ENCODE measurements around the gene SAP30BP.

Gene SAP30BP
- total RNA-seq = 37.0 to 82.2 (median 55.7) reads per million in 17 experiments

DNA sequence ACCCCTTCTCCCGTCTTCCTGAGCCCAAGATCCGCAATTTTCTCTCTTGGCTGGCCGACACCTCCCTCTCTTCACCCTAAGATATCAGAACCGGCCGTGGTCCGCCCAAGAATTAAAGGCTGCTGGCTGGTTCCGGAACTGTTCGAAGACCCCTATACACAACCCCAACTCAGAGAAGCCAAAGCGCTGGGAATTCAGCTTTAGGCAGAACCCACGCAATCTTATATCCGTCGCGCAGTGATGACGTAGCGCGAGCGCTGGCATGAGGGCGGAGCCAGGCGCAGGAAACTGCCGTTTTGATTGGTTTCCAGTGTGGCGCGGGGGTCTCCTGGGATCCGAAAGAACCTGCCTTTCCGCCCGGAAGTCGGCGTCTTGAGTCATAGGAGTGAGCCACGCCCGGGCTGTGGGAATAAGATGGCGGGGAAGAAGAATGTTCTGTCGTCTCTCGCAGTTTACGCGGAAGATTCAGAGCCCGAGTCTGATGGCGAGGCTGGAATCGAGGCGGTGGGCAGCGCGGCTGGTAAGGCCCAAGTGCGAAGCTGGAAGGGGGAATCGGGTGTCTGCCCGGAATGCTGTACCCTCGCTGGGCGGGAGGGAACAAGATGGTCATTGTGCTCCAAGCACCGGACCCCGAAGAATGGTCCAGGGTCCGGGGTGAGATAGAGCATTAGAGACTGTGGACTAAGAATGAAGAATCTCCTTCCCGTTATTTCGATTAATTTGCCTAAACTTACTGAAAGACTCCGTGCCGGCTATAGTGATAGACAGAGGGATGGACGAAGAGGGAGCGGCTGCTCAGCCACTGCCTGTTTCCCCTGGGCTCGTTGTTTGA is at the start of gene SAP30BP, which contains the start of gene RECQL5:
Gene SAP30BP (plus strand): TSS at position 380 of the 832 bp plus-strand sequence. CDS start 35 bp downstream, at position 415.
Gene RECQL5 (minus strand): TSS at position 196 of the 832 bp plus-strand sequence. CDS start 597 bp downstream, outside the sequence.
- DNase-seq = peak; percentile 98 to 99 (median 99)

DNA sequence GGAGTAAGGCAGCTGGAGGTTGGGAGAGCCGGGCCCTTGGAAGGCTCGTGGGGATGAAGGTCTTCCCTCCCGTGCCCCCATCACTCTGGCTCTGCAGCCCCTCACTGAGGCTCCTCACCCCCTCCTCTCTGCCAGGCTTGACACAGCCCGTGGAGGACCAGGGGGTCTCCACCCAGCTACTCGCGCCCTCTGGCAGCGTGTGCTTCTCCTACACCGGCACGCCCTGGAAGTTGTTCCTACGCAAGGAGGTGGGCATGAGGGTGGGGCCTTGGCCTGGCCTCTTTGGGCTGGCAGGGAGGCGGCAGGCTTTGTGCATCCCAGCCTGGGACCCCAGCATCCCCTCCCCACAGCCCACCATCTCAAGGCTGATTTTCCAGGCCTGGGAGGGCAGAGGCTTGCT is 49.5 kb upstream of the SAP30BP start:
- no peak for DNase-seq

DNA sequence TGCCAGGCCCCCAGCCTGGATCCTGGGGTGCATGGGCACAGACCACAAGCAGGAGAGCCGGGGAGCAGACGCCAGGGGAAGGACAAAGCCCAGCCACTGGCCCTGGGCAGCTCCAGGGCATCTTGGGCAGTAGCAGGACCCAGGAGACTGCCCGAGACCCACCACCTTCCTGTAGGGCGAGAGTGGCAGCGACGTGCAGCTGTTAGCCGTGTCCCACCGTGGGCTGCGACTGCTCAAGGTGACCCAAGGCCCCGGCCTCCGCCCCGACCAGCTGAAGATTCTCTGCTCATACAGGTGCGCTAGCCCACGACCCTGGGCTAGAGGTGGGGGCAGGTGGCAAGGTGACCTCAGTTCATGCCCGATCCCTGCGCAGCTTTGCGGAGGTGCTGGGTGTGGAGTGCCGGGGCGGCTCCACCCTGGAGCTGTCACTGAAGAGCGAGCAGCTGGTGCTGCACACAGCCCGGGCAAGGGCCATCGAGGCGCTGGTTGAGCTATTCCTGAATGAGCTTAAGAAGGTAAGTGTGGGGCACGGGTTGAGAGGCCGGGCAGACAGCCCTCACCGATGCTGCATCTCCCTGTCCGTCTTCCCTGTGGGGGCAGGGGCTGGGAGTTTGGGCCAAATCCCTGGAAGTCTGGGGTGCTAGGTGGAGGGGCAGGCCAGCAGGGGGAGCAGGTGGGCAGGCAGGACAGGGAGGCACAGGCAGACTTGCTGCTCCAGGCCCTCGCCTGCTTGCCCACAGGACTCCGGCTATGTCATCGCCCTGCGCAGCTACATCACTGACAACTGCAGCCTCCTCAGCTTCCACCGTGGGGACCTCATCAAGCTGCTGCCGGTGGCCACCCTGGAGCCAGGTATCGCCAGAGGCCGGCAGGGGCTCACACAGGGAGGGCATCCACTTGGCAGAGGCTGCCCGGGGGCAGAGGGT is 47.4 kb upstream of the SAP30BP start:
- peak in 3 of 4 experiments; percentile 24 to 44 (median 33) for DNase-seq

DNA sequence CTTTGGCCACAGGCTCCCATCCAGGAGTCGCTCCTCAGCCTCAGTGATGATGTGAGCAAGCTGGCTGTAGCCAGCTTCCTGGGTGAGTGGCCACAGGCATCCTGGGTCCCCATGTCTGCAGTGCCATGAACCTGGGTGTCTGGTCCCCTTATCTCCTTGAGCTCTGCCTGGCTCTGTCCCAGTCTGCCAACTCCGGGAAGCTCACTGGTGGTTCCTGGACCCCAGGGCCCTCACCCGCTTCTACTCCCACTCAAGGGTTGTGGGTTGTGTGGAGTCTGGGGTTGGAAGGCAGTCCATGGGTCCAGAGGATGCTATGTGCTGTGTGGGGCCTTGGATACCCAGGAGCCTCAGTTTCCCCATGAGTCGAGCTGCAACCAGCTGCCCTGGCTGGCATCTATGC is 45.6 kb upstream of the SAP30BP start:
- no peak for DNase-seq

DNA sequence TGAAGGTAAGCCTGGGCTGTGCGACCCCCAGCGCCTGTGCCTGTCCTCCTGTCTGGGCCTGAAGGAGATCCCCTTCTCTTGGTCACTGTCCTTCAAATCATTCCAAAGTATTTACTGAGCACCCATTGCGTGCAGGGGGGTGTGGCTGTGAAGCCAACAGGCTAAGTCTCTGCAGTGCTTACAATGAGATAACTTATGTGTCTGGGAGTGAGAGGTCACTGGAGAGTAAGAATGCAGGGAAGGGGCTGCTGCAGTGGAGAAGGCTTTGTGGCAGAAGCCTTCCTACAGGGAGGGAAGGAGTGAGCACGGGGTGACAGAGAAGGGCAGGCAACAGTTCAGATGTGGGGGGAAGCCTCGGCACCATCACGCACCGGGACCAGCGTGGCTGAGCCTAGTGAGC is 45.1 kb upstream of the SAP30BP start:
- DNase-seq = no peak

DNA sequence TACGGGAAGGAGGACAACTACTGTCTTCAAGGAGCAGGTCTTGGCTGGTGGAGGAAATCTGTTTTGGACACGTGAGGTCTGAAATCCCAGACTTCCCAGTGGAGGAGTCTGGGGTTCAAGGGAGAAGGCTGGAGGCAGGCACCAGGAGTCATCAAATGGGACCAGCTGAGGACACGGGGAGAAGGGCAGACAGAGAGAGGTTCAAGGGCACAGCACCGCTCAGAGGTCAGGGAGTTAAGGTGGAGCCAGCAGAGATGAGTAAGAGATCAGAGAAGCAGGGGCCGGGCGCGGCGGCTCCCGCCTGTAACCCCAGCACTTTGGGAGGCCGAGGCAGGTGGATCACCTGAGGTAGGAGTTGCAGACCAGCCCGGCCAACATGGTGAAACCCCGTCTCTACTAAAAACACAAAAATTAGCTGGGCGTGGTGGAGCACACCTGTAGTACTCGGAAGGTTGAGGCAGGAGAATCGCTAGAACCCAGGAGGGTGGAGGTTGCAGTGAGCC is 44.3 kb upstream of the SAP30BP start:
- DNase-seq = no peak

DNA sequence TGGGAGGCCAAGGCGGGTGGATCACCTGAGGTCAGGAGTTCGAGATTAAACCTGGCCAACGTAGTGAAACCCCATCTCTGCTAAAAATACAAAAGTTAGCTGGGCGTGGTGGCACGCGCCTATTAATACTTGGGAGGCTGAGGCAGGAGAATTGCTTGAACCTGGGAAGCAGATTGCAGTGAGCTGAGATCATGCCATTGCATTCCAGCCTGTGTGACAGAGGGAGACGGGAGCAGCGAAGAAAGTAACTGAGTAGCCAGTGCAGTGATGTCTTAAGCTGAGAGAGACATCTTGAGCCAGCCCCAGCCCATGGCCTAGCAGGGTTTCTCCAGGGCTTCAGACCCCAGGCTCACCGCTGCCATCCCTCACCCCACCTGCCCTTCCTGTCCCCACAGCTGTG is 43.8 kb upstream of the SAP30BP start:
- no peak for DNase-seq

DNA sequence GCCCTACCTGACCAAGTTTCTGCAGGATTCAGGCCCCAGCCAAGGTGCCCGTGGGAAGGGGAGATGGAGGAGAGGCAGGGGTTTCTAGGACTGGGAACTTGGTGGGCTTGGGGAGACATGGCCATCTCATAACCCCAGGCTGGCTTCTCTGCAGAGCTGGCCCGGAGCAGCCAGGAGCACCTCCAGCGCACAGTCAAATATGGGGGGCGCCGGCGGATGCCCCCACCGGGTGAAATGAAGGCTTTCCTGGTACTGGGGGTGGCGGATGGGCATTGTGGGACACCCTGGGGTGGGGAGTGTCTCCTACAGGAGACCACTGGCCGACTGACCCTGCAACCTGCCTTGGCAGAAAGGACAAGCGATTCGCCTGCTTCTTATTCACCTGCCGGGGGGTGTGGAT is 43.1 kb upstream of the SAP30BP start:
- DNase-seq = no peak

DNA sequence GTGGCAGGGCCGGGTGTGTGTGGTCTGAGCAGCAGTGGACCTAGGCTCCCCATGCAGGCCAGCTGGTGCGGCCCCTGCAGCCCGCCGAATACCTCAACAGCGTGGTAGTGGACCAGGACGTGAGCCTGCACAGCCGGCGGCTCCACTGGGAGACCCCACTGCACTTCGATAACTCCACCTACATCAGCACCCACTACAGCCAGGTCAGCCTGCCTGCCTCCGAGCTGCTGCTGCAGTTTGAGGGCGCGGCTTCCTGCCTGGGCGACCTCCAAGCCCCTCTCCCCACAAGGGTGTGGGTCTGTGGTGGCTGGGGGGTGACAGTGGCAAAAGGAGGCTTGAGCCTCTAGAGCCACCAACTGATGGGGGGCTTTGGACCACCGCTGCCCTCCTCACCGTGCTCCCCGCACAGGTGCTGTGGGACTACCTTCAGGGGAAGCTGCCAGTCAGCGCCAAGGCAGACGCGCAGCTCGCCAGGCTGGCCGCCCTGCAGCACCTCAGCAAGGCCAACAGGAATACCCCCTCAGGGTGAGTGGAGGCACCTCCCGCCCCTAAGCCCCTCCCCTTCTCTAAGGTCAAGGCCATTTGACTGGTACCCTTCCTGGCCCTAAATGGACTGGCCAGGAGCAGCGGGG is 42.3 kb upstream of the SAP30BP start:
- DNase-seq = no peak

DNA sequence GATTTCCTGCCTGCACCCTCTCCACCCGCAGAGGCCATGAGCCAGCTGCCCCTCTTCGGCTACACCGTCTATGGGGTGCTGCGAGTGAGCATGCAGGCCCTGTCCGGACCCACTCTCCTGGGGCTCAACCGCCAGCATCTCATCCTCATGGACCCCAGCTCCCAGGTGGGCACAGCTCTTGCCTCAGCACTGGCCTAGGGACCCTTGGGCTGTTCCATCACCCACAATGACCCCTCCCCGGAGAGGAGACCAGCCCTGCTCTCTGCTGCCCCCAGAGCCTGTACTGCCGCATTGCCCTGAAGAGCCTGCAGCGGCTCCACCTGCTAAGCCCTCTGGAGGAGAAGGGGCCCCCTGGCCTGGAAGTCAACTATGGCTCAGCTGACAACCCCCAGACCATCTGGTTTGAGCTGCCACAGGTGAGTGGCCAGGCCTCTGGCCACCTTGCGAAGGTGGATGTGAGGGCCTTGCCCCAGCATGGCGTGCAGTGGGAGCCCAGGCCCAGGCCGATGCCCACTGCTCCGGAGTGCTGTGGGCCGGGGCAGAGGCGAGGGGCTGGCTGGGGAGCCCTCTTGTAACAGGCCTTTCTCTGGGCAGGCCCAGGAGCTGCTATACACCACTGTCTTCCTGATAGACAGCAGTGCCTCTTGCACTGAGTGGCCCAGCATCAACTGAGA is 41.2 kb upstream of the SAP30BP start:
- peak in 3 of 4 experiments; percentile 16 to 34 (median 19) for DNase-seq

DNA sequence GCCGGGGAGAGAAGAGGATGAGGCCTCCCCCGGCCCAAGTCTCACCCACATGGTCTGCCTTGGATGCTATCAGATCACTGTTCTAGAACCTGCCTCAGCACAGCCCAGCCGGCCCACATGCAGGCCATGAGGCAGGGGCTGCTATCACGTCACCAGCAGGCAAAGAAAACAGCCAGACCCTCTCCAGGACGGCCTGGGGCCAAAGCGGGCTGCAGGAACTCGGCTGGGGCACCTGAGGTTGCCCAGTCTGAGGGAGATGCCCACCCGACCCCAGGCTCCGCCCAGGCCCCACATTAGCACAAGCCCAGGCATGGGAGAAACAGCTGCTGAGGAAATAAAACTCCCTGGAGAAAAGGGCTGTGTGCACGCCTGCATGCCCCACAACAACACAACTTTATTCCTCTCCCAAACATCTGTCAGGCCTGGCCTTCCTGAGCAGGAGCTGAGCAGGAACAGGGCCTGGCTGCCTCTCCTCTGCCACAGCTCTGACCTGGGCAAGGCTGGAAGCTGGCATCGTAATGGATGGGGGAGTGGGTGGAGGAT is 40.6 kb upstream of the SAP30BP start:
- DNase-seq = no peak

DNA sequence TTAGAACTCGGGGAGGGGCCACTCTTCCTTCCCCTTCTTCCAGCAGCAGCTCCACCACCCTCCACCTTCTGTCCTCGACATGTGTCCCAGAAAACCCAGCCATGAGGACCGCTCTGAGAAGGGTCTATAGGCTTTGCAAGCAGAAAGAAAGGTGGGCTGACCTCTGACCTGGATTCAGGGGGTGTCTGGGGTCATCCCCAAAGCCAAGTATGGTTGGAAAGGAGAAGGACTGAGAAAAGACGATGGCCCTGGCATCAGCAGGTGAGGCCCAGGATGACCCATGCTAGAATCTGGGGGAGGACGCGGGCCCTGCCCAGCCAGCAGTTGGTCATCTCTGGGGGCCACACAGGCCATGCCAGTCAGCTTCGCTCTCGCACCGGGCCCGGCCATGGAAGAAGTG is 40.0 kb upstream of the SAP30BP start:
- no peak for DNase-seq

DNA sequence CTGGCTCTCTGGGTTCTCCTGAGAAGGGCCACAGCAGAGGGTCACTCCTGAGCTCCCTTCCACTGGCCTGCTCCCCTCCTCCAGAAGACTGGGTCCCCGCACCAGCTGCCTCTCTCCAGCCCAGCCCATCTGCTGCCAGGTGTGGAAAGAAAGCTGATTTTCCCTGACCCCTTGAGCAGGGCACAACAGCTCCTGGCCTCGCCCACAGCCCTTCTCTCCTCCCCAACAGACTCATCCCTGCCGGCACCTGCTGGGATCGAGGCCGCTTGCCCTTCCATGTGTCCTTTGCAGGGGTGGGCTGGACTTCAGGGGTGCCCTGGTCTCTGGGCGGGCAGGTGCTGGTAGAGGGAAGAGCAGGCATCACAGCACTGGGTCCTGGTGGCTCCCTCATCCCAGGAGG is 38.7 kb upstream of the SAP30BP start:
- DNase-seq = no peak

DNA sequence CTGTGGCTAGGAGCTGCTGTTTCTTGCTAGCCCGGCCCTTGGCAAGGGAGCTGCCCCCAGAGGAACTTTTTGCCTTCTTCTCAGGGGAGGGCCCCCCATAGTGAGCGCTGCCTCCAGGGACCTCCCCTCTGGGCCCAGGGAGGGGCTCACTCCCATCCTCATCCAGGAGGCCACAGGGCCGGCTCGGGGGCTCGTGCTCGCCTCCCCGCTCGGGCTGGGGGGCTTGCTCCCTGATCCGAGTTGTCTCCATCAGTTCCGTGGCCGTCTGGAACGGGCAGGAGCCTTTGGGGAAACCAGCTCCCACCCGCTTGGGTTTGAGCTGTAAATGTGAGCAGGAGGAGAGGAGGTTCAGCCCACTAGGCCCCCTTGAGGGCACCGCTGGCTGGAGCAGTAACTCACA is 38.0 kb upstream of the SAP30BP start:
- DNase-seq = no peak

DNA sequence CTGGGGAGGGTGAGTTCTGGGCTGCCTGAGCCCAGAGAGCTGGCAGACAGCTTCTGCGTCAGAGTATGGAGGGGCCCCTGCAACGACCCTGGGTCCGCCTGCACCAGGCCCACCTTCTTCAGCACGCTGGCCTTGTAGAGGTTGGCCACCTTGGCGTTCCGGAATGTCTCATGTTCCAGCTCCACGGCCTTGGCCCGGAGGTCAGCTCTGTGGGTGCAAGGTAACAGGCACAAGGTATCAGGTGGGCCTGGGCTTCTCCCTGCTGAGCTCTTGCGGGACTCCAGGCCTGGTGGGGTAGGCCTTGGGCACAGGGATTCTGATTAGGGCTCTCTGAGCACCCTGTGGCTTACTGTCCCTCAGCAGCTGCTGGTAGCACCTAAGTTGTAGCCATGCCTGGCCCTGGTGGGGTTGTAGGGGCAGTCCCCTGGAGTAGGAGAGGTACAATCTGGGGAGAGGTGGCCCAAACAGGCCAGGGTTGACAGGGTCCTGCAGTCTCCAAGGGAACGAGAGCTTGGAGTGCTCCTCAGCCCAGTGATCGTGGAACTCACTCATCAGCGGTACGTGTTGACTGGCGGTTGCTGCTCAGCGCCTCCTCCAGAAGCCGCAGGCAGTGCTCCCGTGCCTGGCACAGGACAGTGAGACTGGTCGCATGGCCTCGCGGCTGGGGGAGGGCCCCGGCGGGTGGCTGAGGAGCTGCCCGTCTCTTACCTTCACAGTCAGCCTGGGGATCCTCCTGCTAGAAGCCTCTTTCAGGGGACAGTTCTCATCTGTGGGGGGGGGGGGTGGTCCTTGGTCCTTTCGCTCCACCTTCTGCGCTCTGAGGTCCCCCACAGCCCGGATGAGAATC is 36.8 kb upstream of the SAP30BP start:
- no peak for DNase-seq

DNA sequence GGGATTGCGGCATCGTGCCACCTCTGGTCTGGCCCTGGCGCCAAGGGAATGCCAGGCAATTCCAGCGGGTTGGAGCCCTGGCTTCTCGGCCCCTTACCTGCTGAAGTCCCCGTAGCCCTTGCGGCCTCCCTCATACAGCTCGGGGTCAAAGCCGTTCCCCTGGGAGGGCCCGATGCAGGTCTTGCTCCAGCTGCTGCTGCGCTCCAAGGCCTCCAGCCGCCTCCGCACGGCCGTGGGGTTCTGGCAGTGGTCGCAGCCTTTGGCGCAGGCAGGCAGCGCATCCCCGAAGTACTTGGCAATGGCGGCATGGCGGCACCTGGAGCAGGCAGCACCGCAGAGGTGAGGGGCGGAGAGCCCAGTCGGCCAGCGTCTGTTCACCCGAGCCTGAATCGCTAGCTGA is 35.8 kb upstream of the SAP30BP start:
- DNase-seq = no peak

DNA sequence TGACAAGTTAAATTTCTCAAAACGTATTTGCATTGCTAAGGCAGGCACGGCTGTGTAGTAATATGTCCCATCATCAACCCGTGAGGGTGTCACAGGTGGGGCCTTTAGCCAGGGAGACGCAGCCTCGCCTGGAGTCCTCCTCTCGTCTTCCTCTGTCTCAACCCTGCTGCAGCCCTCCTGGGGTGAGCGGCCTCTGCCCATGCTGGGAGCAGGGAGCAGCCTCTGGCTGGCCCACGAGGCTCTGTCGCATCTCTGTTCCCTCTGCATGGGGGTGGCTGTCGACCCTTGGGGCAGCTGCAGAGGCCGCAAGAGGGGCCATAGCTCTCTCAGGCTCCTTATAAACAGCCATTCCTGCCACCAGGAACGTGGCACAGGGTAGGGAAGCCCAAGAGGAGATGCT is 34.7 kb upstream of the SAP30BP start:
- DNase-seq = no peak

DNA sequence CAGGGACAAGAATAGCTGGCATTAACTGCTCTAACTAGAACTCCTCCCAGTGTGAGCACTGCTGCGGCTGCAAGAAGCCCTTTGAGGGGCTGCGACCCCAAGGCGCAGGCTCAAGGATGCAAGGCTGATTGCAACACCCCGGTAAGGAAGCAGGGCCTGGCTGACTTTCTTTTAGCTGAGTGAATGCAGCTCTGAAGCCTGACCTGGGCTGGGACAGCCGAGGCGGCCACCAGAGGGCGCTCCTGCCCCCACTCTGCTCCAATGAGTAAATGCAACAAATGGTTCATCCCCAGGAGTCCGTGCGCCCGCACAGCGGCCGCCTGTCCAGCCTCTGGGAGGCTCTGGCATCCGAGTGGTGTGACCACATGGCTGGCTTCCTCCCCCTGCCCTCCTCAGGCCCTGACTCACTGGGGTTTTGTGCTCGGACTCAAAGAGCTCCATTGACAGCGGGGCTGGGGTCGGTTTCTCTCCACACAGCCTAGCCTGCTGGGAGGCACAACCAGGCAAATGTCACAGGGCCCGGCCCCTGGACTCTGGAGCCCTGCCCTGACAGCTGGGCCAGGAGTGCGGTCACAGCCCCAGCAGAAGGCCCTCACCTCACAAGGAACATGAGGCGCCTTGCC is 34.2 kb upstream of the SAP30BP start, which contains the start of gene SMIM5:
Gene SMIM5 (plus strand): TSS at position 572 of the 623 bp plus-strand sequence. CDS start 6,768 bp downstream, outside the sequence.
- peak; percentile 80 to 91 (median 82) for DNase-seq

DNA sequence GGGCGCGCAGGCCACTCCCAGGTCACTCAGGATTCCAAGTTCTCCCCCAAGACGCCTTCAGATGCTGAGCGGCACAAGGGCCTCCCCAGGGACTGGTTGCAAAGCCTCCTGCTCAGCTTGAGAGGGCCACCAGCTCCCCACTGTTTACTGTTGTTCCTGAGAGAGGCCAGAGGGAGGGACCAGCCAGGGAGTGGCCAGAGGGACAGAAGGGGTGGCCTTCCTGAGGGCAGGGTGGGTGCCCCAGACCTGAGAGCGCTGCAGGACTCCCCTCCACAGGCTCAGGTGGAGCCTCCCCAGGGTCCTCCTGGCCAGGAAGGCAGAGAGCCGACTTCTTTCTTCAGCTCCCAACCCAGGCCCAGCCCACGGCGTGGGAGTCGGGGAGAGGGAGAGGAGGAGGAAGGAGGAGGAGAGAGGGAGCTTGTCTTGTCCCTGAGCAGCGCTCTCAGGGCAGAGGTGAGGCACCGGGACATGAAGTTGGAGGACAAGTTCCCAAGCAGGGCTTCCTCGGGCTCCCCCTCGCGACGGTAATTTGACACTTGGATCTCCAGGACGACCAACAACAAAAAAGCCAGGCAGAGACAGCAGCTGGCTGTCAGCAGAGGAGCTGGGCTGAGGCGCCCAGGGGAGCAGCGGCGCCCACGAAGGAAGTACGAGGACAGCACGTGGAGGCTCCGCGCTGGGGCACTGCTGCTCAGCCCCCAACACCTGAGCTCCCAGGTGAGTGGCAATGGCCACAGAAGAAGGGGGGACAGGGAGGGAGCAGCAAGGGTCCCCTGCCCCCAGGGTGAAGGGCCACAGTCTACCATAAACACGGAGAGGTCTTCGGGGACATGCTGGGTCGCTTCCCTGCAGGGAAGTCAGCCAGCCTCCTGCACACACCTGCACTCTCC is 33.4 kb upstream of the SAP30BP start:
- DNase-seq = peak; percentile 62 to 82 (median 73)
